CD4-positive, alpha-beta T cell (primary cell): Measurements from ENCODE around the gene SLC24A3. TPM values are rescaled to one million over a fixed set of nuclear protein-coding genes. Genes with fewer than 3 reads are reported as not detected.

ENCODE experiments used
- ATAC-seq: fragments of 200-7000 bp; cut with Tn5 transposase; one replicate; pipeline ENCODE4 v1.10.0; 2022; ENCODE audit warnings: mild to moderate bottlenecking; ENCODE audit not compliant: poor library complexity
- CTCF ChIA-PET: fragments of 350-600 bp; sonication (Branson Sonifier 250); formaldehyde crosslinking; loops from one replicate; lab custom pipeline; 2021; ENCODE audit warnings: antibody characterized with exemption, inconsistent platforms; lab: Charles Lee
- POLR2A ChIA-PET: fragments of 350-600 bp; sonication (Branson Sonifier 250); formaldehyde crosslinking; loops from one replicate; lab custom pipeline; 2021; ENCODE audit warnings: antibody characterized with exemption, inconsistent platforms; lab: Charles Lee
- DNase-seq, 14 experiments: peaks; one replicate each; pipeline ENCODE4 v3.0.0-alpha.2; 2013 to 2020; ENCODE audit warnings: mixed read lengths in 2 of 14
- H3K27ac ChIP-seq, 2 donors: one replicate each; pipeline versions ENCODE4 v1.5.1 to v1.7.0; 2013; ENCODE audit warnings: low read length in 2 of 2, low read depth in 1 of 2, mild to moderate bottlenecking in 1 of 2
- H3K27me3 ChIP-seq, 2 experiments: 1 replicate in 1 of 2; 2 replicates in 1 of 2; pipeline versions ENCODE4 v1.6.1 to v1.7.0; 2013; ENCODE audit warnings: low read length in 2 of 2, control low read depth in 1 of 2, mild to moderate bottlenecking in 1 of 2, moderate library complexity in 1 of 2; ENCODE audit not compliant: insufficient read depth in 2 of 2, control insufficient read depth in 1 of 2
- H3K36me3 ChIP-seq: one replicate; pipeline ENCODE4 v1.6.1; 2013; ENCODE audit warnings: low read length, control low read depth; ENCODE audit not compliant: insufficient read depth
- H3K4me1 ChIP-seq: one replicate; pipeline ENCODE4 v1.6.1; 2013; ENCODE audit warnings: low read length, control low read depth; ENCODE audit not compliant: insufficient read depth
- H3K4me3 ChIP-seq: one replicate; pipeline ENCODE4 v1.5.1; 2013; ENCODE audit warnings: mild to moderate bottlenecking, low read length, moderate library complexity
- H3K9me3 ChIP-seq, 2 experiments: 1 replicate in 1 of 2; 2 replicates in 1 of 2; pipeline versions ENCODE4 v1.6.1 to v1.7.0; 2013; ENCODE audit warnings: low read length in 2 of 2, mild to moderate bottlenecking in 2 of 2, control low read depth in 1 of 2, moderate library complexity in 1 of 2; ENCODE audit not compliant: control insufficient read depth in 1 of 2, insufficient read depth in 1 of 2
- H3K27ac Mint-ChIP-seq: one replicate; pipeline ENCODE4 v1.8.0; 2020; ENCODE audit warnings: mixed read lengths
- H3K27me3 Mint-ChIP-seq: one replicate; pipeline ENCODE4 v1.8.0; 2021; ENCODE audit warnings: mixed read lengths
- H3K36me3 Mint-ChIP-seq: one replicate; pipeline ENCODE4 v1.8.0; 2021; ENCODE audit warnings: low read depth, mixed read lengths
- H3K4me1 Mint-ChIP-seq: one replicate; pipeline ENCODE4 v1.8.0; 2021; ENCODE audit warnings: low read depth, mixed read lengths
- H3K4me3 Mint-ChIP-seq: one replicate; pipeline ENCODE4 v1.8.0; 2020; ENCODE audit warnings: mild to moderate bottlenecking, mixed read lengths
- H3K9me3 Mint-ChIP-seq: one replicate; pipeline ENCODE4 v1.8.0; 2020; ENCODE audit warnings: mixed read lengths
- CTCF ChIP-seq: fragments of 200-600 bp; IDR thresholded peaks from one replicate; pipeline ENCODE4 v1.8.0; 2022; ENCODE audit warnings: antibody characterized with exemption, mild to moderate bottlenecking
- intact Hi-C, 2 experiments: fragments of 100-400 bp; cut with DNase I in 1 of 2; cut with micrococcal nuclease in 1 of 2; formaldehyde crosslinking; loops; one replicate each; pipeline versions ENCODE4 v1.15.1 to v1.9.0; 2023 to 2025; cut with DNase I, micrococcal nuclease
- total RNA-seq, 174 experiments: library from RNA in 2 of 174; stranded (reverse) in 2 of 174; gene quantifications; one replicate each; pipeline ENCODE4 v1.2.3 and lab custom pipeline; 2021 to 2026

Gene SLC24A3
- total RNA-seq, 2 experiments from 2014 or later, result not detected

GRCh38 chr20:19277381-19277780 is 64.9 kb downstream of the SLC24A3 start:
- Histone ChIP-seq H3K9me3 (no peaks in the 10 kb centered on the region), H3K36me3 (no peaks in the 10 kb centered on the region), H3K27me3 (no peaks in the 10 kb centered on the region), H3K27ac (no peak overlapping the region), H3K4me1 (no peaks in the 10 kb centered on the region), H3K4me3 (no peak overlapping the region)
- no peak for TF ChIP-seq CTCF
- no peak overlapping the region for H3K4me3 Mint-ChIP-seq
- H3K27me3 Mint-ChIP-seq, result no peaks in the 10 kb centered on the region
- DNase-seq, result no peak
- CTCF ChIA-PET, result no interaction called here
- ATAC-seq, result no peak
- H3K27ac Mint-ChIP-seq, result no peak overlapping the region
- no peaks in the 10 kb centered on the region for H3K4me1 Mint-ChIP-seq
- no peaks in the 10 kb centered on the region for H3K9me3 Mint-ChIP-seq
- intact Hi-C loops, result no loop called here
- H3K36me3 Mint-ChIP-seq, result no peaks in the 10 kb centered on the region
- POLR2A ChIA-PET, result no interaction called here

GRCh38 chr20:19283490-19284025 is 71.1 kb downstream of the SLC24A3 start:
- no peak overlapping the region for H3K27ac ChIP-seq
- POLR2A ChIA-PET, result no interaction called here
- no peaks in the 10 kb centered on the region for H3K9me3 ChIP-seq
- CTCF ChIA-PET, result no interaction called here
- H3K4me1 ChIP-seq, result no peaks in the 10 kb centered on the region
- Mint-ChIP-seq H3K4me1 (no peaks in the 10 kb centered on the region), H3K9me3 (no peaks in the 10 kb centered on the region), H3K36me3 (no peaks in the 10 kb centered on the region), H3K27ac (no peak overlapping the region), H3K4me3 (no peak overlapping the region), H3K27me3 (no peaks in the 10 kb centered on the region)
- DNase-seq (no peak), ATAC-seq (no peak)
- H3K4me3 ChIP-seq, result no peak overlapping the region
- no peak for TF ChIP-seq CTCF
- no peaks in the 10 kb centered on the region for H3K27me3 ChIP-seq
- intact Hi-C loops, result no loop called here
- H3K36me3 ChIP-seq, result no peaks in the 10 kb centered on the region

- CTCF ChIA-PET, result no interaction called here
Measured at GRCh38 chr20:19284400-19285178, 72.1 kb downstream of the SLC24A3 start.

More at GRCh38 chr20:19284400-19285178, 72.1 kb downstream of the SLC24A3 start:
- Histone ChIP-seq H3K4me1 (no peaks in the 10 kb centered on the region), H3K9me3 (no peaks in the 10 kb centered on the region), H3K36me3 (no peaks in the 10 kb centered on the region), H3K4me3 (no peak overlapping the region), H3K27me3 (no peaks in the 10 kb centered on the region), H3K27ac (no peak overlapping the region)
- intact Hi-C loops, result no loop called here
- Mint-ChIP-seq H3K4me1 (no peaks in the 10 kb centered on the region), H3K27ac (no peak overlapping the region), H3K36me3 (no peaks in the 10 kb centered on the region), H3K4me3 (no peak overlapping the region), H3K9me3 (no peaks in the 10 kb centered on the region), H3K27me3 (no peaks in the 10 kb centered on the region)
- POLR2A ChIA-PET, result no interaction called here
- no peak for TF ChIP-seq CTCF
- DNase-seq (no peak), ATAC-seq (no peak)
